ENCODE measurements around the gene NMD3. TPM values are rescaled to one million over a fixed set of nuclear protein-coding genes. Genes with fewer than 3 reads are reported as not detected.

NMD3 gene
- total RNA-seq, 2 donors from 2014 or later = 51.8 to 66.8 TPM

DNA sequence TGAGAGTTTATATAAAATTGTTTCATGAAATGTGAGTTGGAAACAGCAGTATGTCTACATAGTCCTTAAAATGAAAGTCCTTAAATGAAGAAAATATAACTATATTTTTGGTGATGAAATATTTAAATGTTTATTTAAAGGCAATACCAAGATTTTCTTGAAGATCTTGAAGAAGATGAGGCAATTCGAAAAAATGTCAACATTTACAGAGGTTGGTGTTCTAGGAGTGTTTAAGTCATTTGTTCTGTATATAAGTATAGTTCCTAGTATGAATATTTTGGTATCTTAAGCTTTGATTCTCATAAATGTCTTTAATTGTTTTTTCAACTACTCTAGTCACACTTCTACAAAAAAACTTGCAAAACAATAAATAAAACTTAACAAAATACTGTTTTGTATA is 29.0 kb downstream of the NMD3 start:
- peaks cover 36% of the 10 kb centered on the region for H3K36me3 Mint-ChIP-seq
- no peak overlapping the region for H3K27ac Mint-ChIP-seq
- H3K4me3 Mint-ChIP-seq = no peak overlapping the region
- no peak for ATAC-seq
- DNase-seq (ENCODE audit: low spot score) = no peak
- H3K27me3 Mint-ChIP-seq = no peaks in the 10 kb centered on the region
- H3K4me1 Mint-ChIP-seq (ENCODE audit: low read depth in 2 of 2) = peaks cover 13 to 15% of the 10 kb centered on the region in 2 donors
- H3K9me3 Mint-ChIP-seq = no peaks in the 10 kb centered on the region

DNA sequence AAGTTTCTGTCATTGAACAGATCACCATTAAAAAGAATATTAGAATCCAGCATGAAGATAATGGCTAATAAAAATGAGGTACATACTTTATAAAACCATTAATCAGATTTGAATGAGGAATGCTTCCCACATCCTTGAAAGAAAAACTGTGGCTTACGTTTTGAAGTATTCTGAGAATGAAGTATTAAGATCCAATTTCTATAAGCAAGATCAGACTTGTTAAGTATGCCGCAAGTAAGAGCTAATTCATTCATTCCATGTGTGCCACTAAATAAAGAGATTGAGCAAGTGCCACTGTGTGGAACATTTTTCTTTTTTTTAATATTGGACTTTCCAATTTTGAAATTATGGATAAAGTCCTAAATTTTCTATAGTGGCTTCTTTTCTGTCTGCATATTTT is 30.6 kb downstream of the NMD3 start:
- ATAC-seq (no peak), DNase-seq (ENCODE audit: low spot score) (no peak)
- Mint-ChIP-seq H3K27ac (no peak overlapping the region), H3K27me3 (no peaks in the 10 kb centered on the region), H3K9me3 (no peaks in the 10 kb centered on the region), H3K4me3 (no peak overlapping the region), H3K36me3 (peaks cover 36% of the 10 kb centered on the region), H3K4me1 (ENCODE audit: low read depth in 2 of 2) (peaks cover 17 to 20% of the 10 kb centered on the region in 2 donors)

DNA sequence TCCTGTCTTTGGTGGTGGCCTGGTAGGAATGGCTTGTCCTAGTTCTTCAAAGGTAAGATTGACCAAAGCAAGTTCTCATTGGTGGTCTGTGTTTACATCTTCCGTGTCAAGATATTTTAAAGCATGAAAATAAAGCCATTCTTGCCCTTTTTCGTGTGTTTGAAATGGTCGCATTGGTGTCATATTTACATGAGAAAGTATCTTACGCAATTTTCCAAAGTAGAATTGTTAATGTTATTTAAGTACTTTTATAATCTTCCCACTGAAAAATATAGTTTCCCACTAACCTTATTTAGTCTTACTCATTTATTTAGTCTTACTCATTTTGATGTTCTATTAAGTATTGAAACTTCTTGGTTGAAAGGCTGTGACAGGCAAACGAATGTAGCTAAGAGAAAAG is 31.0 kb downstream of the NMD3 start:
- no peak for ATAC-seq

DNA sequence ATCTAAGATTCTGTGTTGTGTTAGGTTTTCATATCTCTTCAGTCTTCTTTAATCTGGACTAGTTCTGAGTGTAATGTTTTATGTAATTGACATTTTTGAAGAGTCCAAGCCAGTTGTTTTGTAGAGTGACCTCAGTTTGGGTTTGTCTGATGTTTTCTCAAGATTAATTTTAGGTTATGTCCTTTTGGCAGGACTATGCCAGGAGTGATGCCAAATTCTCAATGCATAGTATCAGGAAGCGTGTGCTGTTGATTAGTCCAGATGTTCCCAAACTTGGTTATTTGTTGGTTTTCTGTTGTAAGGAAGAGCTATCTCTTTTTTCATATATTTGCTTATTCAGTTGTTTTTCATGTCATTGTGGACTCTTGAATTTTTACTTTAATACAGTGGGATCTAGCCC is 32.6 kb downstream of the NMD3 start:
- Mint-ChIP-seq H3K9me3 (no peaks in the 10 kb centered on the region), H3K4me3 (no peak overlapping the region), H3K27ac (no peak overlapping the region), H3K36me3 (peaks cover 31% of the 10 kb centered on the region), H3K27me3 (no peaks in the 10 kb centered on the region), H3K4me1 (ENCODE audit: low read depth in 2 of 2) (peaks cover 17 to 20% of the 10 kb centered on the region in 2 donors)
- ATAC-seq (no peak), DNase-seq (ENCODE audit: low spot score) (no peak)

More for the DNA sequence above, 31.0 kb downstream of the NMD3 start:
- H3K4me3 Mint-ChIP-seq = no peak overlapping the region
- H3K36me3 Mint-ChIP-seq = peaks cover 33% of the 10 kb centered on the region
- no peak overlapping the region for H3K27ac Mint-ChIP-seq
- no peak for DNase-seq (ENCODE audit: low spot score)
- H3K27me3 Mint-ChIP-seq = no peaks in the 10 kb centered on the region
- no peaks in the 10 kb centered on the region for H3K9me3 Mint-ChIP-seq
- H3K4me1 Mint-ChIP-seq (ENCODE audit: low read depth in 2 of 2) = peaks cover 17 to 20% of the 10 kb centered on the region in 2 donors

DNA sequence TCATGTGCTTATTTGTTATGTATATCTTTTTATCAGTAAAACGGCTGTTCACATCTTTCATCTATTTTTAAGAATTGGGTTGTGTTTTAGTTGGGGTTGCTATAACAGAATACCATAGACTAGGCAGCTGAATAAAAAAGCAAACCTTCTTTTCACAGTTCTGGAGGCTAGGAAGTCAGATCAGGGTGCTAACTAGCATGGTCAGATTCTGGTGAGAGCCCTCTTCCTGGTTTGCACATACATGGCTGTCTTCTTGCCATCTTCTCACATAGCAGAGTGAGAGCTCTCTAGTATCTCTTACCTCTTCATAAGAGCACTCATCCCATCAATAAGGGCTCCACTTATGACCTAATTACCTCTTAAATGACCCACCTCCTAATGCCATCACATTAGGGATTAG is 33.8 kb downstream of the NMD3 start:
- peak overlapping the region; percentile 4 for H3K4me3 Mint-ChIP-seq
- no peak for ATAC-seq

DNA sequence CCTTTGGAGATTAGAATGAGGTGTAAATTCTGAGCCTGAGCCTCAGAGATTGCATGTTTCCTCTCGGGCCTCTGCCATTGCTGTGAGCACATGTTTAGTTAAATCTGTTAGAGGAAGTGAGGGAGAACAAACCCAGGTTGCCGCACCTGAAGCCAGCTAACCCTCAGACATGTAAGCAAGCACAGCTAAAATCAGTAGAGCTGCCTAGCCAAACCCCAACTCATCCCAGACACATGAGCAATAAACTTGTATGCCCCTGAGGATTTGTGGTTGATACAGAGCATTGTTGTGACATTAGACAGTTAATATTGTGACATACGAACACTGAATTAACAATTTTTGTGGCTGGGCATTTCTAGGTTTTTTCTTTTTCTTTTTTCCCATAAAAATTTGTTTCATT is 41.9 kb downstream of the NMD3 start:
- no peak overlapping the region for H3K4me3 Mint-ChIP-seq
- H3K27ac Mint-ChIP-seq = no peak overlapping the region
- DNase-seq (ENCODE audit: low spot score) = no peak
- H3K27me3 Mint-ChIP-seq = no peaks in the 10 kb centered on the region
- peaks cover 26% of the 10 kb centered on the region for H3K36me3 Mint-ChIP-seq
- H3K4me1 Mint-ChIP-seq (ENCODE audit: low read depth in 2 of 2) = peaks cover 6 to 13% of the 10 kb centered on the region in 2 donors
- peaks cover 3% of the 10 kb centered on the region for H3K9me3 Mint-ChIP-seq
- ATAC-seq = no peak

More for the DNA sequence above, 33.8 kb downstream of the NMD3 start:
- H3K27ac Mint-ChIP-seq = peak overlapping the region; percentile 7 to 76
- H3K27me3 Mint-ChIP-seq = no peaks in the 10 kb centered on the region
- H3K36me3 Mint-ChIP-seq = peaks cover 25% of the 10 kb centered on the region
- H3K9me3 Mint-ChIP-seq = no peaks in the 10 kb centered on the region
- H3K4me1 Mint-ChIP-seq (ENCODE audit: low read depth in 2 of 2) = peaks cover 17 to 20% of the 10 kb centered on the region in 2 donors
- no peak for DNase-seq (ENCODE audit: low spot score)

DNA sequence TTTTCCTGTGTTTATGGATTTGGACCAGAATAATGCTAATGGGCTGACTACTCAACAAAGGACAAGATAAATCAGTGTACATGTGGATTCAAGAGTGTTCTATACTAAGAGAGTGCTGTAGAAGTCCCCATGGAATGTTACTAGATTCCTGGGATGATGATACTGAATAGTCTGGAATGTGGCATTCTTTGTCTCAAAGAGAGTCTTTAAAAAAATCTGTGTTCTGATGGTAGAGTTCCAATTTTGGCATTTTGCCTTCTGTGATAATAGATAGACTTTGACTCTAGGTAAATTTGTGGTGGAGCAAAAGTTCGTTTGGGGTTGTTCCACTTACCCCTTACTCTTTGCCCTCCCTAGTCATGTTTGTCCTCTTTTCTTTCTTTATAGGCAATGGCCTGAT is 43.7 kb downstream of the NMD3 start:
- Mint-ChIP-seq H3K9me3 (peaks cover 3% of the 10 kb centered on the region), H3K27ac (no peak overlapping the region), H3K27me3 (no peaks in the 10 kb centered on the region), H3K4me1 (ENCODE audit: low read depth in 2 of 2) (peaks cover 6 to 13% of the 10 kb centered on the region in 2 donors), H3K36me3 (peaks cover 26% of the 10 kb centered on the region), H3K4me3 (no peak overlapping the region)
- DNase-seq (ENCODE audit: low spot score) (no peak), ATAC-seq (no peak)

DNA sequence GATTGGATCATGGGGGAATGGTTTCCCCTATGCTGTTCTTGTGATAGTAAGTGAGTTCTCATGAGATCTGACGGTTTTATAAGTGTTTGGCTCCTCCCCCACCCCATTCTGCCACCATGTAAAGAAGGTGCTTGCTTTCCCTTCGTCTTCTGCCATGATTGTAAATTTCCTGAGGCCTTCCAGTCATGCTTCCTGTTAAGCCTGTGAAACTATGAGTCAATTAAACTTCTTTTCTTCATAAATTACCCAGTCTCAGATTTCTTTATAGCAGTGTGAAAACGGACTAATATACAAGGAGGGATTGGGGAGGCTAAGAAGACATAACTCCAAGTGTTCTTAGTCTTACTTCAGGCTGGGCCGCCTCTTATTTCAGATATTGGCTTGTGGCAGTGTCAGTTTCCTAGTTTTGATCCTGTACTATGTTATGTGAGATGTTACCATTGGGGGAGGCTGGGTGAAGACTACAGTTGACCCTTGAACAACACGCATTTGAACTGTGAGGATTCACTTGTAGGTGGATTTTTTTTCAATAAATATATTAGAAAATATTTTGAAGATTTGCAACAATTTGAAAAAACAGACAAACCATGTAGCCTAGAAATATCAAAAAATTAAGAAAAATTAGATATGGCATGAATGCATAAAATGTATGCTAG is 44.9 kb downstream of the NMD3 start:
- peaks cover 3% of the 10 kb centered on the region for H3K9me3 Mint-ChIP-seq
- no peaks in the 10 kb centered on the region for H3K27me3 Mint-ChIP-seq
- DNase-seq (ENCODE audit: low spot score) (no peak), ATAC-seq (no peak)
- no peak overlapping the region for H3K27ac Mint-ChIP-seq
- peaks cover 6 to 9% of the 10 kb centered on the region in 2 donors for H3K4me1 Mint-ChIP-seq (ENCODE audit: low read depth in 2 of 2)
- peaks cover 21% of the 10 kb centered on the region for H3K36me3 Mint-ChIP-seq
- no peak overlapping the region for H3K4me3 Mint-ChIP-seq

DNA sequence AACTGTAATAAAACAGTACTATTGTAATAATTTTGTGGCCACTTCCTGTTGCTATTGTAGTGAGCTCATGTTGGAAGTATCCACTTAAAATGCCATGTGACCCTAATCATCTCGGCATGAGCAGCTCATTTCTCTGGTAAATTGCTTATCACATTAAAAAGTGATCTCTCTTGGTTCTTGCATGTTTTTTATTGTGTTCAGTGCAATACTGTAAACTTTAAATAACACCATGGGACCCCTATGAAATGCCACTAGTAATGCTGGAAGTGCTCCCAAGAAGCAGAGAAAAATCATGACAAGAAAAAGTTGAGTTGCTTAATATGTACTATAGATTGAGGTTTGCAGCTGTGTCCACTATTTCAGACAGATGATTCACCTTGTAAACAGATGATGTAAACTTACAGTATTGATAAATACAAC is 45.6 kb downstream of the NMD3 start:
- H3K27me3 Mint-ChIP-seq = no peaks in the 10 kb centered on the region
- DNase-seq (ENCODE audit: low spot score) (no peak), ATAC-seq (no peak)
- H3K36me3 Mint-ChIP-seq = peaks cover 16% of the 10 kb centered on the region
- peaks cover 6 to 9% of the 10 kb centered on the region in 2 donors for H3K4me1 Mint-ChIP-seq (ENCODE audit: low read depth in 2 of 2)
- no peak overlapping the region for H3K27ac Mint-ChIP-seq
- no peaks in the 10 kb centered on the region for H3K9me3 Mint-ChIP-seq
- no peak overlapping the region for H3K4me3 Mint-ChIP-seq

DNA sequence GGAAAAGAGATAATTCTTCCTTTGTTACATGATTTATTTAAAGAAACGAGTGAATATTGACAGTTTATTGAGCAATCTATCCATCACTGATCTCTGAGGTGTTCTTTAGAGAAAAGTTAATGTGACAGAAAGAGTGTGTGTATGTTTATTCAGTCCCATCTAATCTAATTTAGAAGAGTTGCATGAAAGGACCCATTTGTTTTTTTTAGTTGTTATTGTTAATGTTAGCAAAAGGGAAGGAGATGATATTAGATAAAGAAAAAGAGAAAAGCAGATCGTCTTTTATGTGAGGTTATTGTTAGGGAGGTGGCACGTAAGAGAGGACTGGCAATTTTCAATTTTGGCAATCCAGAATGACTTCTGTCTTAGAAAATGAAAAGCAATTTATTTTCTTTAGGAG is 46.5 kb downstream of the NMD3 start:
- Mint-ChIP-seq H3K27me3 (no peaks in the 10 kb centered on the region), H3K9me3 (no peaks in the 10 kb centered on the region), H3K27ac (no peak overlapping the region), H3K4me1 (ENCODE audit: low read depth in 2 of 2) (peaks cover 4 to 9% of the 10 kb centered on the region in 2 donors), H3K36me3 (peaks cover 13% of the 10 kb centered on the region), H3K4me3 (no peak overlapping the region)
- no peak for ATAC-seq
- DNase-seq (ENCODE audit: low spot score) = no peak

DNA sequence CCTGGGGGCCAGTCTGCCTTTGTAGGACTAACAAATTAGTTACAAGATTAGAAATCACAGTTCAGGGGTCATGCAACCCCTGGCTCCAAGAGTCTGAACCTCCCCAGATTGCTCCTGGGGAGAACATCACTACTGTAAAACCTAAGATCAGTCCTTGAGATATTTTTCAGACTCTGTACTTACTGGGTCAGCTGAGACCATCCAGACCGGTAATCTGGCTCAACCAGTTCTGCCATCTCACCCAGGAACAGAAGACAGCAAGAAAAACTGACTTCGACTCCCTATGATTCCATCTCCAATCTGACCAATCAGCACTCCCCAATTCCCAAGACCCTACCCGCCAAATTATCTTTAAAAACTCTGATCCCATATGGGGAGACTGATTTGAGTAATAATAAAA is 47.5 kb downstream of the NMD3 start:
- H3K27ac Mint-ChIP-seq = no peak overlapping the region

DNA sequence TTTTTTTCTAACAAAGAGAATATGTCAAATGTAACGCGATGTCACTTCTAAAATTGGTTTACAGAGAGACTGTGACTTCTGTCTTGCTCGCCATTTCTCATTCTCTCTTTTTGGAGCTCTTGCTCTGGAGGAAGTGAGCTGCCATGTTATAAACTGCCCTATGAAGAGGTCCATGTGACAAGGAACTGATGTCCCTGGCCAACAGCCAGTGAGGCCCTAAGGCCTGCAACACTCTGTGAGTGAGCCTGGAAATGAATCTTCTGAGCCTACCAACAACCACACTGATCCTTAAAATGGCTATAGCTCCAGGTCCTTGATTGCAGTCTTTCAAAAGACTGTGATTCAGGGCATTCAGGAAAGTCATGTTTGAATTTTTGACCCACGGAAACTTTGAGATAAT is 49.9 kb downstream of the NMD3 start:
- H3K27ac Mint-ChIP-seq = no peak overlapping the region

More for the DNA sequence above, 47.5 kb downstream of the NMD3 start:
- H3K27me3 Mint-ChIP-seq = no peaks in the 10 kb centered on the region
- peaks cover 0 to 5% of the 10 kb centered on the region in 2 donors for H3K4me1 Mint-ChIP-seq (ENCODE audit: low read depth in 2 of 2)
- DNase-seq (ENCODE audit: low spot score) (no peak), ATAC-seq (no peak)
- no peak overlapping the region for H3K4me3 Mint-ChIP-seq
- H3K9me3 Mint-ChIP-seq = no peaks in the 10 kb centered on the region
- peaks cover 7% of the 10 kb centered on the region for H3K36me3 Mint-ChIP-seq

DNA sequence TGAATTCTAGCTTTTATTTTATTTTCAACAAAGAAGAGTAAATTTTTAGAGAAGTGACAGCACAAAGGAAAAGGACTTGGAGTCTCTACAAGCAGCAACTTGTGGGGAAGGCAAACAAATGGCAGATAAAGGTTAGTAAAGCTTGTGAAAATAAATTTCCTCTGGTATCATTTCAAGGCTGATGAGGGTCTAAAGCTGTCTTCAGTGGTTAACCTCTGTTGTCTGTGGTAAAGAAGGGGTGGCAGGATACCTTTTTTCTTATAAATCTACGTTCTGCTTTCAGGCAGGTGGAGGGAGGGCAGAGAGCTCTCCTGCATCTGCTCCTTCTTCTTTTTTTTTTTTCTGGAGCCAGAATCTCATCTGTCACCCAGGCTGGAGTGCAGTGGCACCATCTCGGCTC is 50.5 kb downstream of the NMD3 start:
- Mint-ChIP-seq H3K4me1 (ENCODE audit: low read depth in 2 of 2) (no peaks in the 10 kb centered on the region), H3K36me3 (peaks cover 9% of the 10 kb centered on the region), H3K9me3 (no peaks in the 10 kb centered on the region), H3K27me3 (no peaks in the 10 kb centered on the region), H3K27ac (no peak overlapping the region), H3K4me3 (no peak overlapping the region)
- DNase-seq (ENCODE audit: low spot score) (no peak), ATAC-seq (no peak)

More for the DNA sequence above, 49.9 kb downstream of the NMD3 start:
- DNase-seq (ENCODE audit: low spot score) = no peak
- Mint-ChIP-seq H3K4me1 (ENCODE audit: low read depth in 2 of 2) (no peaks in the 10 kb centered on the region), H3K4me3 (no peak overlapping the region), H3K9me3 (no peaks in the 10 kb centered on the region), H3K27me3 (no peaks in the 10 kb centered on the region), H3K36me3 (peaks cover 9% of the 10 kb centered on the region)
- ATAC-seq = no peak

DNA sequence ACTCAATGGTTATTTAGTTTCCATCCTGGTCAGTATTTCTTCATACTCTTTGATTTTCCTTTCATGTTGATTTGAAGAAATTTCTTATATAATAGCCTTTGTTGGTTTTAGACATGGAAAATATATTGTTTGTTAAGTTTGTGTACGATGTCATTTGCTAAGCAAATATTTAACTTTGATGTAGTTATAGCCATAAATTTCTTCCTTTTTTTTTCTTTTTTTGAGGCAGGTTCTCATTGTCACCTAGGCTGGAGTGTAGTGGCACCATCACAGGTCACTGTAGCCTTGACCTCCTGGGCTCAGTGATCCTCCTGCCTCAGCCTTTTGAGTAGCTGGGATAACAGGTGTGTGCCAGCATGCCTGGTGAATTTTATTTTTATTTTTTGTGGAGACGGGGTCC is 51.4 kb downstream of the NMD3 start:
- no peaks in the 10 kb centered on the region for H3K27me3 Mint-ChIP-seq
- H3K4me1 Mint-ChIP-seq (ENCODE audit: low read depth in 2 of 2) = no peaks in the 10 kb centered on the region

More for the DNA sequence above, 51.4 kb downstream of the NMD3 start:
- H3K4me3 Mint-ChIP-seq = no peak overlapping the region
- H3K27ac Mint-ChIP-seq = no peak overlapping the region
- no peak for DNase-seq (ENCODE audit: low spot score)
- ATAC-seq = no peak
- H3K36me3 Mint-ChIP-seq = peaks cover 17% of the 10 kb centered on the region
- no peaks in the 10 kb centered on the region for H3K9me3 Mint-ChIP-seq

All from natural killer cell treated with Interleukin-12 subunit alpha and Interleukin-12 subunit beta and Interleukin-15 and Interleukin-18, amount 100 ng/mL, for 72 hours (primary cell).